ENCODE results near the gene CPO.

- TF ChIP-seq EZH2 (IDR thresholded peaks at IDR 0.05) (no peak), POLR2AphosphoS5 (IDR thresholded peaks at IDR 0.05; ENCODE audit: borderline replicate concordance, low read depth, low read length) (no peak), FOXP2 (optimal IDR thresholded peaks at IDR 0.05; ENCODE audit: control extremely low read depth, extremely low read length, insufficient read depth) (no peak)
Observed at GRCh38 chr2:206968134-206969086, 29.1 kb downstream of the CPO start.

Measured in SK-N-MC (cell line).